Neural progenitor cell (in vitro differentiated cells): ENCODE measurements around the gene SMAD2. TPM values are rescaled to one million over a fixed set of nuclear protein-coding genes. Genes with fewer than 3 reads are reported as not detected.

ENCODE experiments used
- DNase-seq: peaks from one replicate; pipeline ENCODE4 v3.0.0-alpha.2; 2016; ENCODE audit warnings: low spot score
- H2AFZ ChIP-seq: fragments of 200-600 bp; sonication (generic); replicated peaks from 2 replicates; pipeline ENCODE4 v1.6.1; 2016; ENCODE audit warnings: antibody characterized with exemption
- H3F3A ChIP-seq: fragments of 200-600 bp; sonication (generic); 2 replicates; pipeline ENCODE4 v1.6.1; 2016; ENCODE audit warnings: antibody characterized with exemption, low read depth
- H3K27ac ChIP-seq: fragments of 200-600 bp; sonication (generic); 2 replicates; pipeline ENCODE4 v1.5.1; 2016; ENCODE audit warnings: mild to moderate bottlenecking
- H3K27me3 ChIP-seq: fragments of 200-600 bp; sonication (generic); 2 replicates; pipeline ENCODE4 v1.6.1; 2016; ENCODE audit warnings: mild to moderate bottlenecking, moderate library complexity
- H3K36me3 ChIP-seq: fragments of 200-600 bp; sonication (generic); 2 replicates; pipeline ENCODE4 v1.5.1; 2016
- H3K4me1 ChIP-seq: fragments of 200-600 bp; sonication (generic); 2 replicates; pipeline ENCODE4 v1.6.1; 2016; ENCODE audit warnings: mixed run types
- H3K4me2 ChIP-seq: fragments of 200-600 bp; sonication (generic); 2 replicates; pipeline ENCODE4 v1.6.1; 2016
- H3K4me3 ChIP-seq: fragments of 200-600 bp; sonication (generic); 2 replicates; pipeline ENCODE4 v1.5.1; 2016
- H3K79me2 ChIP-seq: fragments of 200-600 bp; sonication (generic); 2 replicates; pipeline ENCODE4 v1.6.1; 2016; ENCODE audit warnings: low read depth
- H3K9ac ChIP-seq: fragments of 200-600 bp; sonication (generic); 2 replicates; pipeline ENCODE4 v1.6.1; 2016
- H3K9me3 ChIP-seq: fragments of 200-600 bp; sonication (generic); 2 replicates; pipeline ENCODE4 v1.5.1; 2016; ENCODE audit warnings: low read depth
- H4K20me1 ChIP-seq: fragments of 200-600 bp; sonication (generic); 2 replicates; pipeline ENCODE4 v1.6.1; 2016; ENCODE audit warnings: low read depth
- H3K27ac Mint-ChIP-seq: 3 replicates; pipeline ENCODE4 v1.8.0; 2021; ENCODE audit warnings: mixed read lengths
- H3K27me3 Mint-ChIP-seq: 2 replicates; pipeline ENCODE4 v1.8.0; 2022; ENCODE audit warnings: low read depth, mild to moderate bottlenecking, inconsistent platforms, moderate library complexity, mixed read lengths; ENCODE audit not compliant: insufficient read depth
- H3K36me3 Mint-ChIP-seq: 3 replicates; pipeline ENCODE4 v1.8.0; 2021; ENCODE audit warnings: mixed read lengths
- H3K4me1 Mint-ChIP-seq: 3 replicates; pipeline ENCODE4 v1.8.0; 2021; ENCODE audit warnings: mixed read lengths
- H3K4me3 Mint-ChIP-seq: 3 replicates; pipeline ENCODE4 v1.8.0; 2021; ENCODE audit warnings: mild to moderate bottlenecking, moderate library complexity, mixed read lengths
- H3K9me3 Mint-ChIP-seq: 3 replicates; pipeline ENCODE4 v1.8.0; 2020; ENCODE audit warnings: mixed read lengths
- CTCF ChIP-seq: fragments of 200-600 bp; sonication (generic); IDR thresholded peaks from 2 replicates; pipeline ENCODE4 v1.5.1; 2017; ENCODE audit warnings: antibody characterized with exemption, mild to moderate bottlenecking
- EZH2 ChIP-seq: fragments of 200-600 bp; sonication (generic); IDR thresholded peaks from 2 replicates; pipeline ENCODE4 v1.6.1; 2017; ENCODE audit warnings: antibody characterized with exemption, mild to moderate bottlenecking, moderate library complexity
- EZH2phosphoT487 ChIP-seq: fragments of 200-600 bp; sonication (generic); IDR thresholded peaks from 2 replicates; pipeline ENCODE4 v1.6.1; 2017; ENCODE audit warnings: antibody characterized with exemption
- total RNA-seq: library from RNA; depleted of rRNA; stranded (reverse); fragments of >200 nt; gene quantifications from 2 replicates; pipeline ENCODE4 v1.2.3, GENCODE V29; 2015; ENCODE audit warnings: low replicate concordance

The SMAD2 gene
- total RNA-seq, 1 donor from 2014 or later = 233 TPM

DNA sequence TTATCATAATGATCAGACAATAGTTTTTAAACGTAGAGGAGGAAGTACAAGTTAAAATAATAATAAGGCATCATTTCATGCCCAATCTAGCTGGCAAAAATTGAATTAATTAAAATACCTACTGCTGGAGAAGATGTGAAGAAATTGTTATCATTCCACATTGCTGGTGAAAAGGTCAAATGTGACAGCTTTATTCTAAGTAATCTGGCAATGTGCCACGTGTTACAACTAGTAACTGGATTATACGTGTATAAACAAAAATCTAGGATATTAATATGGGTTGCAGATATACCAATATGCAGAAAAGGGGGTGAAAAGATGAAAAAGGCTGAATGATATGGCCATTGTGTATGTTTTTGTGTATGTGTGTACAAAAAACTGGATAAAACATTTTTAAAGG, 32.4 kb downstream of the SMAD2 start:
- H3K9ac ChIP-seq = no peak overlapping the region
- H3F3A ChIP-seq = peaks cover 60% of the 10 kb centered on the region
- no peak for TF ChIP-seq CTCF
- no peak for TF ChIP-seq EZH2phosphoT487
- TF ChIP-seq EZH2 = no peak
- Mint-ChIP-seq H3K4me3 (no peak overlapping the region), H3K27me3 (no peaks in the 10 kb centered on the region), H3K36me3 (peaks cover 43% of the 10 kb centered on the region), H3K27ac (no peak overlapping the region), H3K9me3 (peaks cover 22% of the 10 kb centered on the region), H3K4me1 (peaks cover 7% of the 10 kb centered on the region)
- peaks cover 100% of the 10 kb centered on the region for H3K79me2 ChIP-seq
- DNase-seq = no peak
- no peak overlapping the region for H3K27ac ChIP-seq
- H3K4me3 ChIP-seq = no peak overlapping the region
- no peaks in the 10 kb centered on the region for H3K9me3 ChIP-seq
- H4K20me1 ChIP-seq = peaks cover 100% of the 10 kb centered on the region
- no peak overlapping the region for H2AFZ ChIP-seq
- peak overlapping the region; percentile 72 for H3K4me2 ChIP-seq
- H3K27me3 ChIP-seq = no peaks in the 10 kb centered on the region
- peaks cover 9% of the 10 kb centered on the region for H3K36me3 ChIP-seq
- peaks cover 62% of the 10 kb centered on the region for H3K4me1 ChIP-seq

DNA sequence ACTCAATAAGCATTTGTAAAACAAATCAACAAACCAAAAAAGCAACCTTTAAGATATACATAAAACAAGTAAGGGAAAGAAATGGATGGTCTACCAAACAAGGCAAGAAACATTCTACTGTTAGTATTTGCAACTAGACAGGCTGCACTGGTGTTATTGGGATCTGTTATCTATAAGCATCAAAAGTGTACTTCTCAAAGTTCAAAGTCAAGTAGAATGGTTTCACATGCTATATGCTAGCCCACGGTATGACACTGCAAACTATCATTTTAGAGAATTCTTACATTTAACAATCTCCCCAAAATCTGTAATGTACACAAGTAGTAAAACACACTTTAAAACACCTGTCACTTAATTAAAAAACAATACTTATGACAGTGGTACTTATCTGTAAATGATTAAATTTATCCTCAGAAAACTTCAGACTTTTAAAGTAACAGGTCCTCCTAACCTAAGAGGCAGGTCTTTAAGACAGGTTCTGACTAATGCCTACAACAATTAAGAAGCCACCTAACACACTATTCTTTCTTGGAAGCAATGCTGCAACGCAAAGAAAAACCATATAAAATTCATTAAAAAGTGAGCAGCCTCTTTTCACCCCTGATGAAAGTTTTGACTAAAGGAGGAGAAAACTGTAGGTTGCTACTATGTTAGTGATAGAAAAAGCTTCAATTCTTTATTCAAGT, 34.8 kb downstream of the SMAD2 start:
- H3K4me2 ChIP-seq = no peak overlapping the region
- Mint-ChIP-seq H3K27me3 (no peaks in the 10 kb centered on the region), H3K4me3 (no peak overlapping the region), H3K9me3 (peaks cover 7% of the 10 kb centered on the region), H3K36me3 (peaks cover 29% of the 10 kb centered on the region), H3K27ac (no peak overlapping the region), H3K4me1 (peaks cover 7% of the 10 kb centered on the region)
- TF ChIP-seq EZH2 (no peak), CTCF (no peak), EZH2phosphoT487 (no peak)
- peaks cover 49% of the 10 kb centered on the region for H3F3A ChIP-seq
- no peaks in the 10 kb centered on the region for H3K27me3 ChIP-seq
- no peak overlapping the region for H3K9ac ChIP-seq
- peaks cover 16% of the 10 kb centered on the region for H3K36me3 ChIP-seq
- no peaks in the 10 kb centered on the region for H3K9me3 ChIP-seq
- DNase-seq = no peak
- H4K20me1 ChIP-seq = peaks cover 97% of the 10 kb centered on the region
- H3K4me3 ChIP-seq = no peak overlapping the region
- H3K79me2 ChIP-seq = peaks cover 100% of the 10 kb centered on the region
- H3K27ac ChIP-seq = no peak overlapping the region
- peaks cover 39% of the 10 kb centered on the region for H3K4me1 ChIP-seq
- no peak overlapping the region for H2AFZ ChIP-seq

DNA sequence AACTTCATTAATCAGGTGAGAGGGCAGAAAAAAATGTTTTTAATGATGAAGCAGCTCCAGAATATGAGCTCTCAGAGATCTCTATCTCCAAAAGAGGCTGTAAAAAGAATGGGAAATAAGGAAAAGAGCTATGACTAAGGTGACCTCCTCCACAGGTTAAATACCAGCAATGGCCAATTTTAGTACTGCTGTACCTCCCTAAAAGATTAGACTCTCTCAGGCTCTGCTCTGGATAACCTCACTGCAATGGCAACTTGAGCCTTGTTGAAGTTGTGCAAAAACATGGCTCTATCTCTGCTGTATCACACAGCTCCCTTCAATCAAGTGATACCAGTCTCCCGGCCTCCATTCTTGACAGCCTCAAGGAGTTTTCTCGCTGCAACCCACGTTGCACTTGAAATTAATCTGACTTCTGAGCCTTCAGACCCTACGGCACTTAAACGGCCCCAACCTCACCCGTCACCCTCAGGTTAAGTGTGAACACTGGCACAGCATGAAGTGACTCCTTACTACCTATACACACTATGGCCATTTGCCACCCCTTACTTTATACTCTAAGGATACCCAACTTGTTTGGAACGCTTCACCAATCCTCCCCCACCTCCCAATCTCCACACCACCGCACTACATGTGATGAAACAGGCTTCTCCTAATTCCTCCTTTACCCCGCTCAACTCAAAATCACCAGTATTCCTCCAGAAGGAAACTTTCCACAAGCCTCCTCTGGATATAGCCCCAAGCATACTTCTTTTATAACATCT, 36.3 kb downstream of the SMAD2 start:
- Histone ChIP-seq H3K36me3 (peaks cover 26% of the 10 kb centered on the region), H2AFZ (no peak overlapping the region), H3K79me2 (peaks cover 100% of the 10 kb centered on the region), H3K9ac (no peak overlapping the region), H3K4me2 (no peak overlapping the region), H3K4me1 (peaks cover 24% of the 10 kb centered on the region), H3F3A (peaks cover 41% of the 10 kb centered on the region), H3K27ac (no peak overlapping the region), H4K20me1 (peaks cover 95% of the 10 kb centered on the region), H3K9me3 (no peaks in the 10 kb centered on the region), H3K27me3 (no peaks in the 10 kb centered on the region), H3K4me3 (no peak overlapping the region)
- H3K9me3 Mint-ChIP-seq = peaks cover under 1% of the 10 kb centered on the region
- TF ChIP-seq EZH2 (no peak), EZH2phosphoT487 (no peak), CTCF (no peak)
- peaks cover 25% of the 10 kb centered on the region for H3K36me3 Mint-ChIP-seq
- no peak overlapping the region for H3K4me3 Mint-ChIP-seq
- H3K4me1 Mint-ChIP-seq = peaks cover 1% of the 10 kb centered on the region
- H3K27me3 Mint-ChIP-seq = no peaks in the 10 kb centered on the region
- no peak overlapping the region for H3K27ac Mint-ChIP-seq
- no peak for DNase-seq
